HG02973 (cell line): ENCODE data around the gene CYB561D1.
A peak's percentile ranks its signal among the peaks of the same experiment; 100 is the strongest.

ENCODE experiments used
- ATAC-seq: cut with Tn5 transposase; IDR thresholded peaks from one replicate; pipeline ENCODE4 v1.9.1; 2021; ENCODE audit warnings: moderate library complexity; ENCODE audit not compliant: unreplicated experiment

The CYB561D1 gene

DNA sequence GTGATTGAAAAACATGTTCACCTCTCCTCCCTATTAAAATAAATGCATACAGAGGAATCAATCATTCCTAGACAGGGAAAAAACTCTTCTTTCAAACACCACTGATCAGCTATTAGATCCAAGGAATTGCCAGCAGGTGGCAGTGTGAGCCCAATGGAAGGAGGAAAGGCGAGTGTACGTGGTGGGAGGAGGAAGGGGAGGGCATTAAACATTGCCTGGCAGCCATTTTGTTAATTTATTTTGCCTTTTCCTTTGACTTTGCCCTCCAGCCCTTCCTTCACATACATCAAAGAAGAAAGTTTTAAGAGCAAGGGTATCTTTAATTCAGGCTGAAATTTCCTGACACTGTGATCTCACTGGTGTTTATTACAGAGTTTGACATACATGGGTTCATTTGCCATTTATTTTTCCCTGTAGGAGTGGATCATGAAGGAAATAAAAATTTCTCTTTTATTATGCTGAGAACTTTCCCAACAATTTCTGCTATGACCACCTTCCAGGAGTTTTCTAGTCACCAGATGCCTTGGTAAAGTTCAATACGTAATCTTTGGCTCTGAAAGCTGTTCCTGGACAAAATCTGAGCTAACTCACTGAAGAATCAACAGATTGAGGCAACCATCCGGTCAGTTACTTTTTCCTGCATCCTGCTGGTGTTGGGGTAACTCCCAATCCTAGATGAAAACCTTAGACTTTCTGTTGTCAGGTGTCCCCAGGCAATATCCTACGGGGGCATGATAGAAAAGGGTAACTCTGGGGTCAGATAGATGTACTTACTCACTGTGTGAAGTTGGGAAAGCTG, 52.6 kb downstream of the CYB561D1 start:
- peak; percentile 42 for ATAC-seq

DNA sequence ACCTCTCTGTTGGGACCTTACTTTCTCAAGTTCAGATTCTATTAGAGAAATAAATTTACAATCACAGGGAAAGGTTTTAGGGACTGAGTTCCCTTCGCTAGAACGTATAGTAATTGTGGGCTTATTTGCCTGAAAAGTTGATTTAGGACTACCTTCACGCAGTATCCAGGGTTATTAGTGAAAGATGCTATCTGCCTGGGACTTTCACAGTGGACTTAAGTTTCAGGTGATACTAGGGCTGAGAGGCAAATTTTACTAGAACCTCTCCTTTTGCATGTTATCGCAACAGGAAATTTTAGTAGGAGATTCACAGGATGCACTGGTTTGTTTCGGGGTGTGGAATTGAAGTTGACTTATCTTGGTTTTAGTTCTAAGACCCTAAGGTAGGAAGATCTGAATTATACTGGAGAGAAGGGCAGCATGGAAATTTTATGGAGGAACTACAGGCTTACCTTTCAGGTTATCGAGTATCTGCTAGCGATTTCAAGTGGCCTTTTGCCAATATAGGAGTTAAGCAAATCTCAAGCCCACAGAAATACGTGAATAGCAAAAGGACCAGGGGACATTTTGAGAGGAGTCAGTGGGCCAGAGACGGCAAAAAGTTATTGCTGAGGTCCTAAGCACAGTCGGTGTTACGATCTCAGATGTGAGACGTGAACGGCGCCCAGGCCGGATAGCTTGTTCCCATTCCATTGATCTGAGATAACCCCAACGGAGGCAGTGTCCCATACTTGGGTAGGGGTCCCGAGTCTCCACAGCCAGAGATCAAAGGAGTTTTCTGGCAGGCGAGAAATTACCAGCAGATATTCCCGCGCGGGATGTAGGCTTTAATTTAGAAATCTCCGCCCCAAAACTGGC, 53.8 kb downstream of the CYB561D1 start:
- peak; percentile 12 for ATAC-seq

GRCh38 chr1:109548321-109549267, 54.7 kb downstream of the CYB561D1 start, which contains the start of gene GNAI3:
TSS of gene GNAI3 (plus strand) at chr1:109548615. CDS start at chr1:109548721, 106 bp downstream.
- ATAC-seq = peak; percentile 76
